ENCODE measurements around the gene RPS19. TPM values are rescaled to one million over a fixed set of nuclear protein-coding genes. Genes with fewer than 3 reads are reported as not detected.

RPS19 gene
- total RNA-seq, 2 donors from 2014 or later = 454 to 832 TPM

- intact Hi-C loops (cut with DNase I) = no loop called here
- TF ChIP-seq POLR2A (IDR thresholded peaks at IDR 0.05) (no peak), CTCF (IDR thresholded peaks at IDR 0.05) (no peak)
- ATAC-seq (no peak), DNase-seq (no peak)
- Histone ChIP-seq H3K9me3 (no peaks in the 10 kb centered on the region), H3K27me3 (no peaks in the 10 kb centered on the region), H3K4me1 (no peaks in the 10 kb centered on the region), H3K36me3 (replicated peaks in 1 of 2; ENCODE audit: insufficient read depth in 1 of 2, low read depth in 2 of 2) (no peaks in the 10 kb centered on the region), H3K27ac (no peak overlapping the region), H3K4me3 (no peak overlapping the region)
- WGBS, 2 donors = 25 to 35% methylated on average over 4 of the region's 4 CpGs
Measured at GRCh38 chr19:41851456-41851855, 8.6 kb upstream of the RPS19 start.

- TF ChIP-seq POLR2A (IDR thresholded peaks at IDR 0.05) (no peak), CTCF (IDR thresholded peaks at IDR 0.05) (no peak)
- WGBS, 2 donors = 30 to 52% methylated on average over 2 of the region's 2 CpGs
Measured at GRCh38 chr19:41853344-41853743, 6.7 kb upstream of the RPS19 start.

GRCh38 chr19:41853768-41854167, 6.3 kb upstream of the RPS19 start:
- Histone ChIP-seq H3K4me1 (no peaks in the 10 kb centered on the region), H3K27ac (no peak overlapping the region), H3K36me3 (replicated peaks in 1 of 2; ENCODE audit: insufficient read depth in 1 of 2, low read depth in 2 of 2) (no peaks in the 10 kb centered on the region), H3K4me3 (no peak overlapping the region), H3K27me3 (no peaks in the 10 kb centered on the region), H3K9me3 (no peaks in the 10 kb centered on the region)
- DNase-seq (no peak), ATAC-seq (no peak)
- 49 to 58% methylated on average over 2 of the region's 2 CpGs for WGBS, 2 donors
- no peak for TF ChIP-seq CTCF (IDR thresholded peaks at IDR 0.05)
- no peak for TF ChIP-seq POLR2A (IDR thresholded peaks at IDR 0.05)
- intact Hi-C loops (cut with DNase I) = no loop called here

More at GRCh38 chr19:41853344-41853743, 6.7 kb upstream of the RPS19 start:
- DNase-seq (no peak), ATAC-seq (no peak)
- Histone ChIP-seq H3K27me3 (no peaks in the 10 kb centered on the region), H3K36me3 (replicated peaks in 1 of 2; ENCODE audit: insufficient read depth in 1 of 2, low read depth in 2 of 2) (no peaks in the 10 kb centered on the region), H3K9me3 (no peaks in the 10 kb centered on the region), H3K4me3 (no peak overlapping the region), H3K4me1 (no peaks in the 10 kb centered on the region), H3K27ac (no peak overlapping the region)
- intact Hi-C loops (cut with DNase I) = no loop called here

GRCh38 chr19:41859213-41859617, 840 bp upstream of the RPS19 start:
- TF ChIP-seq POLR2A (IDR thresholded peaks at IDR 0.05) (no peak), CTCF (IDR thresholded peaks at IDR 0.05) (no peak)
- Histone ChIP-seq H3K27me3 (no peaks in the 10 kb centered on the region), H3K36me3 (replicated peaks in 1 of 2; ENCODE audit: insufficient read depth in 1 of 2, low read depth in 2 of 2) (peaks cover 3 to 10% of the 10 kb centered on the region in 2 donors), H3K27ac (peak overlapping the region; percentile 86 to 99 (median 97)), H3K9me3 (no peaks in the 10 kb centered on the region), H3K4me1 (peaks cover 34% of the 10 kb centered on the region), H3K4me3 (no peak overlapping the region)
- WGBS, 2 donors = 0 to 1% methylated on average over 8 of the region's 8 CpGs
- intact Hi-C loops (cut with DNase I) = no loop called here
- ATAC-seq = peak; percentile 11
- no peak for DNase-seq

- Histone ChIP-seq H3K4me3 (peak overlapping the region; percentile 64 to 79), H3K9me3 (no peaks in the 10 kb centered on the region), H3K27me3 (no peaks in the 10 kb centered on the region), H3K36me3 (replicated peaks in 1 of 2; ENCODE audit: insufficient read depth in 1 of 2, low read depth in 2 of 2) (peaks cover 7 to 14% of the 10 kb centered on the region in 2 donors), H3K27ac (peak overlapping the region; percentile 86 to 99 (median 97)), H3K4me1 (peaks cover 47% of the 10 kb centered on the region)
- WGBS, 2 donors = 1% methylated on average over 39 of the region's 45 CpGs; no CpG with 5 or more reads in 1 of the 2 donors
- no peak for ATAC-seq
- peak in 1 of 4 donors; percentile 19 for DNase-seq
- TF ChIP-seq POLR2A (IDR thresholded peaks at IDR 0.05) (no peak), CTCF (IDR thresholded peaks at IDR 0.05) (no peak)
- intact Hi-C loops (cut with DNase I) = no loop called here
Measured at GRCh38 chr19:41860419-41861115, 512 bp downstream of the RPS19 start.
